SK-N-SH (cell line): Measurements from ENCODE around the gene PNPLA1. TPM values are rescaled to one million over a fixed set of nuclear protein-coding genes. Genes with fewer than 3 reads are reported as not detected.

Experiments used
- CTCF ChIA-PET: fragments of 300-600, 350-600 bp; formaldehyde crosslinking; extraction: SDS; loops from one replicate; lab custom pipeline; 2021; lab: Yijun Ruan, JAX
- POLR2A ChIA-PET: fragments of 350-600 bp; sonication (Branson Sonifier 250); formaldehyde crosslinking; extraction: SDS; loops from one replicate; lab custom pipeline; 2020; ENCODE audit warnings: antibody characterized with exemption, inconsistent platforms; lab: Yijun Ruan, JAX
- DNase-seq: peaks from one replicate; pipeline ENCODE4 v3.0.0; 2012
- H2AFZ ChIP-seq: fragments of 200-600 bp; sonication (generic); 2 replicates; pipeline ENCODE4 v1.8.1; 2016; ENCODE audit warnings: antibody characterized with exemption, mild to moderate bottlenecking, low read depth
- H3F3A ChIP-seq: fragments of 200-600 bp; sonication (generic); replicated peaks from 2 replicates; pipeline ENCODE3; 2016; ENCODE audit warnings: antibody characterized with exemption, mild to moderate bottlenecking; ENCODE audit not compliant: insufficient read depth
- H3K27ac ChIP-seq, 2 experiments: fragments of 200-500 bp in 1 of 2; fragments of 200-600 bp in 1 of 2; sonication (Bioruptor generic) in 1 of 2; sonication (generic), shearing (Covaris generic) in 1 of 2; 2 replicates each; pipeline versions ENCODE4 v1.5.1 to v1.6.1; 2014 to 2016; ENCODE audit warnings: low read depth in 2 of 2, inconsistent platforms in 1 of 2, low read length in 1 of 2, mild to moderate bottlenecking in 1 of 2, mixed read lengths in 1 of 2
- H3K27me3 ChIP-seq: fragments of 200-600 bp; sonication (generic), shearing (Covaris generic); 2 replicates; pipeline ENCODE4 v1.6.1; 2016; ENCODE audit warnings: mixed run types; ENCODE audit not compliant: insufficient read depth
- H3K36me3 ChIP-seq, 2 experiments: fragments of 200-500 bp in 1 of 2; fragments of 200-600 bp in 1 of 2; sonication (Bioruptor generic) in 1 of 2; sonication (generic) in 1 of 2; replicated peaks in 1 of 2; 2 replicates each; pipeline versions ENCODE3 to v1.5.1; 2014 to 2016; ENCODE audit warnings: low read length in 1 of 2, mild to moderate bottlenecking in 1 of 2; ENCODE audit not compliant: insufficient read depth in 2 of 2, control insufficient read depth in 1 of 2
- H3K4me1 ChIP-seq, 2 experiments: fragments of 200-500 bp in 1 of 2; fragments of 200-600 bp in 1 of 2; sonication (Bioruptor generic) in 1 of 2; sonication (generic), shearing (Covaris generic) in 1 of 2; 2 replicates each; pipeline versions ENCODE4 v1.5.1 to v1.6.1; 2014 to 2016; ENCODE audit warnings: low read depth in 1 of 2, low read length in 1 of 2, mixed run types in 1 of 2; ENCODE audit not compliant: insufficient read depth in 2 of 2, control insufficient read depth in 1 of 2
- H3K4me2 ChIP-seq: fragments of 200-600 bp; sonication (generic), shearing (Covaris generic); 2 replicates; pipeline ENCODE4 v1.6.1; 2017; ENCODE audit warnings: mixed run types
- H3K4me3 ChIP-seq, 2 experiments: fragments of 200-500 bp in 1 of 2; fragments of 200-600 bp in 1 of 2; sonication (Bioruptor generic) in 1 of 2; sonication (generic), shearing (Covaris generic) in 1 of 2; 2 replicates each; pipeline versions ENCODE4 v1.5.1 to v1.8.1; 2014 to 2016; ENCODE audit warnings: low read depth in 2 of 2, inconsistent platforms in 1 of 2, low read length in 1 of 2, mild to moderate bottlenecking in 1 of 2, mixed read lengths in 1 of 2, moderate library complexity in 1 of 2
- H3K79me2 ChIP-seq: fragments of 200-600 bp; sonication (generic); 2 replicates; pipeline ENCODE4 v1.8.1; 2017; ENCODE audit warnings: mild to moderate bottlenecking; ENCODE audit not compliant: insufficient read depth
- H3K9ac ChIP-seq: fragments of 200-600 bp; sonication (generic); 2 replicates; pipeline ENCODE4 v1.6.1; 2017; ENCODE audit warnings: mixed run types
- H3K9me2 ChIP-seq: fragments of 200-600 bp; sonication (generic); 2 replicates; pipeline ENCODE4 v1.6.1; 2017; ENCODE audit warnings: mixed run types
- H3K9me3 ChIP-seq: fragments of 200-600 bp; sonication (generic); 2 replicates; pipeline ENCODE4 v1.6.1; 2017; ENCODE audit warnings: mixed run types, mild to moderate bottlenecking, moderate library complexity
- H4K20me1 ChIP-seq: fragments of 200-600 bp; sonication (generic); 2 replicates; pipeline ENCODE4 v1.6.1; 2017; ENCODE audit warnings: mild to moderate bottlenecking, mixed run types; ENCODE audit not compliant: insufficient read depth
- EZH2phosphoT487 ChIP-seq: fragments of 200-600 bp; sonication (generic); IDR thresholded peaks from 2 replicates; pipeline ENCODE4 v1.6.1; 2017; ENCODE audit warnings: low read depth, mixed run types, mild to moderate bottlenecking, antibody characterized with exemption, moderate library complexity, borderline replicate concordance
- FOSL2 ChIP-seq: IDR thresholded peaks from 2 replicates; pipeline ENCODE4 v1.4.0; 2012; ENCODE audit warnings: low read depth, mild to moderate bottlenecking, moderate library complexity, borderline replicate concordance
- GABPA ChIP-seq: IDR thresholded peaks from 2 replicates; pipeline ENCODE4 v1.4.0; 2012; ENCODE audit warnings: low read depth, mild to moderate bottlenecking
- GATA2 ChIP-seq: sonication (generic); formaldehyde crosslinking; IDR thresholded peaks from 2 replicates; pipeline ENCODE4 v1.5.0; 2020; ENCODE audit warnings: mild to moderate bottlenecking, missing genetic modification reagents
- JUND ChIP-seq: IDR thresholded peaks from 2 replicates; pipeline ENCODE4 v1.4.0; 2012
- MEF2A ChIP-seq: IDR thresholded peaks from 2 replicates; pipeline ENCODE4 v1.4.0; 2012; ENCODE audit warnings: low read depth, borderline replicate concordance
- NFIC ChIP-seq: IDR thresholded peaks from 2 replicates; pipeline ENCODE4 v1.4.0; 2012; ENCODE audit warnings: borderline replicate concordance
- NRF1 ChIP-seq: IDR thresholded peaks from 2 replicates; pipeline ENCODE4 v1.6.1; 2012; ENCODE audit warnings: low read depth, mild to moderate bottlenecking, low read length
- RAD21 ChIP-seq: IDR thresholded peaks from 2 replicates; pipeline ENCODE4 v1.6.1; 2012; ENCODE audit warnings: mild to moderate bottlenecking, low read length
- RFX5 ChIP-seq: IDR thresholded peaks from 2 replicates; pipeline ENCODE4 v1.6.1; 2012; ENCODE audit warnings: mild to moderate bottlenecking, improper control_type of control experiment, low read length
- SMC3 ChIP-seq: IDR thresholded peaks from 2 replicates; pipeline ENCODE4 v1.6.1; 2012; ENCODE audit warnings: low read depth, low read length, improper control_type of control experiment
- TCF12 ChIP-seq: IDR thresholded peaks from 2 replicates; pipeline ENCODE4 v1.4.0; 2012
- WGBS: methylation state at CpG from one replicate; pipeline ENCODE4 v1.1.6; 2017; ENCODE audit warnings: low lambda C conversion rate; 5-methylcytosine and 5-hydroxymethylcytosine counted together
- polyA plus RNA-seq, 3 experiments: library from polyadenylated mRNA; depleted of rRNA; stranded (reverse); fragments of >200 nt; gene quantifications; 2 replicates each; pipeline ENCODE4 v1.2.3, GENCODE V29; 2012
- TF ChIP-seq, protein P1 (sequence below): IDR thresholded peaks from 2 replicates; pipeline ENCODE4 v1.4.0; 2012; ENCODE audit warnings: low read depth
- TF ChIP-seq, protein P2 (sequence below): IDR thresholded peaks from 2 replicates; pipeline ENCODE4 v1.6.1; 2012; ENCODE audit warnings: mild to moderate bottlenecking, low read depth, low read length, moderate library complexity
- TF ChIP-seq, protein P3 (sequence below): IDR thresholded peaks from 2 replicates; pipeline ENCODE4; 2012
- TF ChIP-seq, protein P4 (sequence below): fragments of 150-350 bp; IDR thresholded peaks from 2 replicates; pipeline ENCODE4 v1.6.1; 2016; ENCODE audit warnings: mild to moderate bottlenecking, low read depth, low read length

Gene PNPLA1
- polyA plus RNA-seq, 1 of the 3 experiments (the other 2 are of a cell fraction): not detected

DNA sequence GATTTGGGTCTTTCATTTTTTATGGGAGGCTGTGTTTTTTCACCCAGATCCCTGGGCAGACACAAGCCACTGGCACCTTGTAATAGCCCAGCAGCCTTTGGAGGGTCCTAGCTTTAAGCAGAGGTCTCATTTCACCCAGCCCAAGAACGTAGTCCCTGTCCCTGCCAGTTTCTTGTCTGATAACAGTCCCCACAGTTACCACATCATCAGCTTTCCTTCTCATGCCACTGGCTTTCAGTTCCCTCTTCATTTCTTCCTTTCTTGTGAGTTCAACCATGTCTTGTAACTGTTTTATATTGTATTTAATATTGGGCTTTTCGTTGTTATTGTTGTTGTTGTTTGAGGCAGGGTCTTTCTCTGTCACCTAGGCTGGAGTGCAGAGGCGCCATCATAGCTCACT is 10.6 kb downstream of the PNPLA1 start:
- no peak for DNase-seq
- Histone ChIP-seq H3K9ac (no peak overlapping the region), H3K79me2 (no peaks in the 10 kb centered on the region), H3K27me3 (peaks cover 42% of the 10 kb centered on the region), H4K20me1 (no peaks in the 10 kb centered on the region), H3K4me3 (no peak overlapping the region), H3K27ac (no peak overlapping the region)
- POLR2A ChIA-PET: interaction anchor here (0.8 kb wide), 1 partner anchor 16 kb away, joined by 3 read pairs; no protein-coding TSS in a partner anchor
- CTCF ChIA-PET: interaction anchor here (0.8 to 2.3 kb wide), 6 partner anchors 9 to 60 kb away, joined by 3 to 11 read pairs (median 4); no protein-coding TSS in a partner anchor
- TF ChIP-seq FOSL2 (no peak), JUND (no peak), NFIC (no peak), SMC3 (no peak), EZH2phosphoT487 (no peak)
- TF ChIP-seq, protein P1, sequence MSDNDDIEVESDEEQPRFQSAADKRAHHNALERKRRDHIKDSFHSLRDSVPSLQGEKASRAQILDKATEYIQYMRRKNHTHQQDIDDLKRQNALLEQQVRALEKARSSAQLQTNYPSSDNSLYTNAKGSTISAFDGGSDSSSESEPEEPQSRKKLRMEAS: no peak
- TF ChIP-seq, all 33 proteins: peak for 0
- WGBS: 25% methylated on average over 3 of the region's 3 CpGs
- no peaks in the 10 kb centered on the region for H3K36me3 ChIP-seq
- no peaks in the 10 kb centered on the region for H3K9me3 ChIP-seq
- H3K4me2 ChIP-seq: no peak overlapping the region
- no peaks in the 10 kb centered on the region for H3F3A ChIP-seq
- no peaks in the 10 kb centered on the region for H3K9me2 ChIP-seq
- H2AFZ ChIP-seq: no peak overlapping the region
- peaks cover 0 to 6% of the 10 kb centered on the region in 2 experiments; a peak in 1 of 4 replicates for H3K4me1 ChIP-seq

DNA sequence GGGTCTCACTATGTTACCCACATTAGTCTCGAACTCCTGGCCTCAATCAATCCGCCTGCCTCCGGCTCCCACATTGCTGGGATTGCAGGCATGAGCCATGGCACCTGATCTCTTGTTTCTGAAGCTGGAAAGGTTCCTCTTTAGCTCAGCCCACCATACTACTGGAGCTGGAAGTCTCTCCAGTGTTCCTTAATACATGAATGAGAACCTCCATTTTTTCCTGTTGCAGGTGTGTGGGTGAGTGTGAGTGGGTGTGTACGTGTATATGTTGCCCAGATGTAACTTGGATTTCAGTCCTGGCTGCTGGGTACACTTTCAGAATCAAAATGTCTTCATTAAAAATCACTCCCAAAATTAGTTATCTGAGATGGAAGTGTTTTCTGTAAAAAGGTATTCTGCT is 11.1 kb downstream of the PNPLA1 start:
- Histone ChIP-seq H3K9me2 (no peaks in the 10 kb centered on the region), H3F3A (no peaks in the 10 kb centered on the region), H3K9ac (no peak overlapping the region), H2AFZ (no peak overlapping the region), H3K27ac (no peak overlapping the region), H3K4me2 (no peak overlapping the region), H3K36me3 (no peaks in the 10 kb centered on the region), H3K9me3 (no peaks in the 10 kb centered on the region), H3K4me3 (no peak overlapping the region), H4K20me1 (no peaks in the 10 kb centered on the region), H3K4me1 (peaks cover 0 to 9% of the 10 kb centered on the region in 2 experiments; a peak in 1 of 4 replicates), H3K27me3 (peaks cover 45% of the 10 kb centered on the region), H3K79me2 (no peaks in the 10 kb centered on the region)
- ChIA-PET CTCF (interaction anchor here (1.4 to 2.3 kb wide), 3 partner anchors 10 to 21 kb away, joined by 4 to 11 read pairs (median 7); no protein-coding TSS in a partner anchor), POLR2A (interaction anchor here (0.8 kb wide), 1 partner anchor 15 kb away, joined by 3 read pairs; no protein-coding TSS in a partner anchor)
- no peak for DNase-seq
- TF ChIP-seq MEF2A: no peak
- 51% methylated on average over 4 of the region's 4 CpGs for WGBS

DNA sequence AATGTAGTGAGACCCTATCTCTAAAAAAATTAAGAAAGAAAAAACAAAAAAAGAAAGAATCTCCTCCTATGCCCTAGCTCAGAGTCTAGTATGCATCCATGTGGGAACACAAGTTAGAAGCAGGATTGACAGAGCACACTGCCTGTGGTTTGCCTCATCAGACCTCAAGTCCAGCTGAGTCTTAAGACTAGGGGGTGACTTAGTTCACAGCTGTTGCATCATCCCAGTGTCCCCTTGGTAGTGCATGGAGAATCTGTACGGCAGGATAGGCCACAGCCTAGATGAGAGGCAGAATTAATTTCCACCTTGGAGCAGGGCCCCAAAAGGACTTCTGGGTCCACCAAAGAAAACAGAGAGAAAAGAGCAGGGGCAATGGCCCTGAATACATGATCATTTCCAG is 13.7 kb downstream of the PNPLA1 start:
- no peak for DNase-seq
- no peaks in the 10 kb centered on the region for H3K9me2 ChIP-seq
- no peak for TF ChIP-seq GABPA
- TF ChIP-seq RAD21: no peak
- TF ChIP-seq, protein P2, sequence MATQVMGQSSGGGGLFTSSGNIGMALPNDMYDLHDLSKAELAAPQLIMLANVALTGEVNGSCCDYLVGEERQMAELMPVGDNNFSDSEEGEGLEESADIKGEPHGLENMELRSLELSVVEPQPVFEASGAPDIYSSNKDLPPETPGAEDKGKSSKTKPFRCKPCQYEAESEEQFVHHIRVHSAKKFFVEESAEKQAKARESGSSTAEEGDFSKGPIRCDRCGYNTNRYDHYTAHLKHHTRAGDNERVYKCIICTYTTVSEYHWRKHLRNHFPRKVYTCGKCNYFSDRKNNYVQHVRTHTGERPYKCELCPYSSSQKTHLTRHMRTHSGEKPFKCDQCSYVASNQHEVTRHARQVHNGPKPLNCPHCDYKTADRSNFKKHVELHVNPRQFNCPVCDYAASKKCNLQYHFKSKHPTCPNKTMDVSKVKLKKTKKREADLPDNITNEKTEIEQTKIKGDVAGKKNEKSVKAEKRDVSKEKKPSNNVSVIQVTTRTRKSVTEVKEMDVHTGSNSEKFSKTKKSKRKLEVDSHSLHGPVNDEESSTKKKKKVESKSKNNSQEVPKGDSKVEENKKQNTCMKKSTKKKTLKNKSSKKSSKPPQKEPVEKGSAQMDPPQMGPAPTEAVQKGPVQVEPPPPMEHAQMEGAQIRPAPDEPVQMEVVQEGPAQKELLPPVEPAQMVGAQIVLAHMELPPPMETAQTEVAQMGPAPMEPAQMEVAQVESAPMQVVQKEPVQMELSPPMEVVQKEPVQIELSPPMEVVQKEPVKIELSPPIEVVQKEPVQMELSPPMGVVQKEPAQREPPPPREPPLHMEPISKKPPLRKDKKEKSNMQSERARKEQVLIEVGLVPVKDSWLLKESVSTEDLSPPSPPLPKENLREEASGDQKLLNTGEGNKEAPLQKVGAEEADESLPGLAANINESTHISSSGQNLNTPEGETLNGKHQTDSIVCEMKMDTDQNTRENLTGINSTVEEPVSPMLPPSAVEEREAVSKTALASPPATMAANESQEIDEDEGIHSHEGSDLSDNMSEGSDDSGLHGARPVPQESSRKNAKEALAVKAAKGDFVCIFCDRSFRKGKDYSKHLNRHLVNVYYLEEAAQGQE: no peak
- TF ChIP-seq GATA2 (CRISPR knock-in tag): no peak
- TF ChIP-seq RFX5: no peak
- TF ChIP-seq, protein P1: no peak
- no peak for TF ChIP-seq NRF1
- TF ChIP-seq, protein P3, sequence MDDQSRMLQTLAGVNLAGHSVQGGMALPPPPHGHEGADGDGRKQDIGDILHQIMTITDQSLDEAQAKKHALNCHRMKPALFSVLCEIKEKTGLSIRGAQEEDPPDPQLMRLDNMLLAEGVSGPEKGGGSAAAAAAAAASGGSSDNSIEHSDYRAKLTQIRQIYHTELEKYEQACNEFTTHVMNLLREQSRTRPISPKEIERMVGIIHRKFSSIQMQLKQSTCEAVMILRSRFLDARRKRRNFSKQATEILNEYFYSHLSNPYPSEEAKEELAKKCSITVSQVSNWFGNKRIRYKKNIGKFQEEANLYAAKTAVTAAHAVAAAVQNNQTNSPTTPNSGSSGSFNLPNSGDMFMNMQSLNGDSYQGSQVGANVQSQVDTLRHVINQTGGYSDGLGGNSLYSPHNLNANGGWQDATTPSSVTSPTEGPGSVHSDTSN: no peak
- TF ChIP-seq, protein P4, sequence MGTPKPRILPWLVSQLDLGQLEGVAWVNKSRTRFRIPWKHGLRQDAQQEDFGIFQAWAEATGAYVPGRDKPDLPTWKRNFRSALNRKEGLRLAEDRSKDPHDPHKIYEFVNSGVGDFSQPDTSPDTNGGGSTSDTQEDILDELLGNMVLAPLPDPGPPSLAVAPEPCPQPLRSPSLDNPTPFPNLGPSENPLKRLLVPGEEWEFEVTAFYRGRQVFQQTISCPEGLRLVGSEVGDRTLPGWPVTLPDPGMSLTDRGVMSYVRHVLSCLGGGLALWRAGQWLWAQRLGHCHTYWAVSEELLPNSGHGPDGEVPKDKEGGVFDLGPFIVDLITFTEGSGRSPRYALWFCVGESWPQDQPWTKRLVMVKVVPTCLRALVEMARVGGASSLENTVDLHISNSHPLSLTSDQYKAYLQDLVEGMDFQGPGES: no peak
- no peak for TF ChIP-seq TCF12
- TF ChIP-seq NFIC: no peak
- H4K20me1 ChIP-seq: no peaks in the 10 kb centered on the region
- no peaks in the 10 kb centered on the region for H3K9me3 ChIP-seq
- H3K4me2 ChIP-seq: no peak overlapping the region
- H3K36me3 ChIP-seq: no peaks in the 10 kb centered on the region
- H3K27ac ChIP-seq: no peak overlapping the region
- peaks cover 35% of the 10 kb centered on the region for H3K27me3 ChIP-seq
- 100% methylated on average over 1 of the region's 1 CpG for WGBS
- H3K79me2 ChIP-seq: no peaks in the 10 kb centered on the region
- H2AFZ ChIP-seq: no peak overlapping the region
- H3K4me1 ChIP-seq: peaks cover 0 to 9% of the 10 kb centered on the region in 2 experiments; a peak in 1 of 4 replicates
- H3K4me3 ChIP-seq: no peak overlapping the region
- H3K9ac ChIP-seq: no peak overlapping the region
- H3F3A ChIP-seq: no peaks in the 10 kb centered on the region
- POLR2A ChIA-PET: no interaction called here
- CTCF ChIA-PET: interaction anchor here (0.6 to 12.8 kb wide), 7 partner anchors 20 to 331 kb away, joined by 3 to 161 read pairs (median 4); no protein-coding TSS in a partner anchor
